GM19372 (cell line): Measurements from ENCODE around the gene IQSEC3.

Experiments used
- ATAC-seq: cut with Tn5 transposase; IDR thresholded peaks from one replicate; pipeline ENCODE4 v1.9.1; 2021; ENCODE audit warnings: mild to moderate bottlenecking, low read depth, moderate library complexity; ENCODE audit not compliant: unreplicated experiment

IQSEC3 gene

DNA sequence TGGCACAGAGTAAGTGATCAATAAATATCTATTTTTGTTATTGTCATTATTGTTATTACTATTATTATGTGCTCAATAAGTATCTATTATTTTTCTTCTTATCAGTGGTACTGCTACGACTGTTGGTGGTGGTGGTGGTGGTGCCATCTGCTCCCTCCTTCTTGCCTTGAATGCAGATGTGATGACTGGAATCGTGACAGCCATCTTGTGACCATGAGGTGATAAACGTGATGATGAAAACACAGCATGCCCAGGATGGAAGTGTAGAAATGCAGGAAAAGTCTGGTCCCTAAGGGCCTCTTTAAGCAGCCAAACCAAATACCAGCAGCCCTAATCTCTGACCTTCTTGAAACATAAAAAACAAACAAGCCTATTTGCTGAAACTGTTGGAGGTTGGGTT lies 125.0 kb downstream of the IQSEC3 start:
- no peak for ATAC-seq

DNA sequence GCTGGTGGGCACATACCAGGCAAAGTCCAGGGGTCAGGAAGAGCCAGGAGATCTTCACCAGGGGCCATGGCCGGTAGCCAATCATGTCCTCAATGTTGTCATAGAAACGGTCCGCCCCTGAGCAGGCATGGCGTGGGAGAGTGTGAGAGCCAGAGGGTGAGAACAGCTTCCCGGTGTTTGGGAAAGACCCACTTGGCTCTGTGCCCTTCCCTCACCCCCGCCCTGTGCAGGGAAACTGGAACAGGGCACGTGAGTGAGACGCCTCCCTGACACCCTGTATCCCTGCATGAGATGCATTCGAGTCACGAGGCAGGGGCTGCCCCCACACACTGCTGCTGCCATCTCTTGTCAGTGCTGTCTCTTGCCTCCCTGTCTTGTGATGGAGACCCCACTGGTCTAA lies 126.7 kb downstream of the IQSEC3 start:
- ATAC-seq, result no peak

DNA sequence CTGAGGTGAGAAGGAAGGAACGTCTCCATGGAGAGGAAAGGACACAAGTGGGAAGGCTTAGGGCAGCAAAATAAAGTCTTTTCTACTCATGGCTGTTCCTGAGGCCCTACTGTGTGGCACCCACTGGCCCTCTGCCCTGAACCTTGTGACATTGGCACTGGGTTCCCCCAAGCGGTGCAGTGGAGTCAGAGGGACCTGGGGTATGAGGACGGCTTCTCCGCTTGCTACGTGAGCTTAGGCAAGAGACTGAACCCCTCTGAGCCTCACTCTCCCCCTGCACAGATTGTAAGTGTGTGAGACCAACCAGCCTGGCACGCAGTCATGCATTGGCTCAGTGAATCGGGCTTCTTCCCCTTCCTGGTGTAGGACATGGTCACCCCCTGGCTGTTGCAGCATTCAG lies 127.7 kb downstream of the IQSEC3 start:
- ATAC-seq, result no peak

DNA sequence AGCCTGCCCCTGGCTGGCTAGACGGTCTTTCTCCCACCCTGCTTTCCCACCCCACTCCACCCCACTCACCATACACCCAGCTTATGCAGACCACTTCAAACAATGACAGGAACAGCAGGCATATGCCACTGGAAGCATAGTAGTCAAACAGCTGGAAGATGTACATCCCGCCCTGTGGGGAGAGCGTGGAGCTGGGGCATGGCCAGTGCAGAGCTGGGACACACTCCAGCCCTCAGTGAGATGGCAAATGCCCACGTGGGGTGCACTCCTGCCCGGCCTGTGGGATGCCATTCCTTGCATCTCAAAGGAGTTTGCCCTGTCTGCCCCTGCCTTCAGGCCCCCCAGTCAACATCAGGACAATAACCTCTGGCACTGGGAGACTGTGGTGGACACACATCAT lies 128.6 kb downstream of the IQSEC3 start:
- no peak for ATAC-seq

DNA sequence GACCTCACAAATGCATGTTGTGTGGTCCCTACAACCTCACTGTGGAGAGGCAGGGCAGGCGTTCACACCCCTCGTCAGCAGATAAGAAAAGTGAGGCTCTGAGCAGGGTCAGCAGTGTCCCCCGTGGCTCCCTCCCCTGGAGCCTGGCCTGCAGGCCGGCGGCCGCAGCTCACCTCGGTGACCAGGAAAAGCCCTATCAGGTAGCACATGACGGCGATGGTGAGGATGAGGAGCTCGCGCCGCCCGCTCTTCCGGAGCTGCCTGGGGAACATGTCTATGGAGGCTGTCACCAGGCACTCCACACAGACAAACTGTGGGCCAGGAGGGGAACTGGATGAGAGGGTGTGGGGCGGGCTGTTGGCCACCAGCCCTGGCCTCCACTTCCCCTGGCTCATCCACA lies 129.4 kb downstream of the IQSEC3 start:
- ATAC-seq, result no peak

DNA sequence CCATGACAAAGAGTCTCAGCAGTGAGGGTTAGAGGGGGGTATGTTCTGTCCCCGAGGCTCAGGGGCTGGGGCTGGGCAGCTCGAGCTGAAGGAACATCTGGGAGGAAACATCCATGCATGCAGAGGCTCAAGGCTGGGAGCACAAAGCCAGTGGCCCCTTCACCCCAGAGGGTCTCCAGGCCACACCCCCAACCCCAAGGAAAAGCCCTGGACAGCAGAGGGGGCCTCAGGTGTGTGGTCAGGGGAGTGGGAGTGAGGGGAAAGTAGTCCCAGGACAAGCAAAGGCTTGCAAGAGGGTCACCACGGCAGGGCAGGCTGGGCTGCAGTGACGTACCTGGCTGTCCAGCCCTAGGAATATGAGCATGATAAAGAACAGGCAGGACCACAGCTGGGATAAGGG lies 129.9 kb downstream of the IQSEC3 start:
- ATAC-seq, result no peak

DNA sequence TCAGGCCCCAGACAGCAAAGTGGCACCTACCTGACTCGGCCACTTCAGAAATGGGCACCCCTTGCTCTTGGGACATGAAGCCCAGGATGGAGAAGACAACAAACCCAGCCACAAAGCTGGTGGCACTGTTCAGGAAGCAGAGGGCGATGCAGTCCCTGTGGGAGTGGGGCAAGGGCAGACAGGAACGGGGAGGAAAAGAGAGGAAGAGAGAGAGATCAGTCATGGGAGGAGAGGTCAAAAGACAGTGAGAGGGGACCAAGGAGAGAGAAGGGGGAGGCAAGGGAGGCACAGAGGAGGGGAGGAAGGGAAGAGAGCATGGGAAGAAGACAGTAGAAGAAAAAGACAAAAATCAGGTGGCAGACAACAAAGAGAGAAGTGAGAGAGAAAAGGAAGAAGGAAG lies 130.8 kb downstream of the IQSEC3 start:
- no peak for ATAC-seq

DNA sequence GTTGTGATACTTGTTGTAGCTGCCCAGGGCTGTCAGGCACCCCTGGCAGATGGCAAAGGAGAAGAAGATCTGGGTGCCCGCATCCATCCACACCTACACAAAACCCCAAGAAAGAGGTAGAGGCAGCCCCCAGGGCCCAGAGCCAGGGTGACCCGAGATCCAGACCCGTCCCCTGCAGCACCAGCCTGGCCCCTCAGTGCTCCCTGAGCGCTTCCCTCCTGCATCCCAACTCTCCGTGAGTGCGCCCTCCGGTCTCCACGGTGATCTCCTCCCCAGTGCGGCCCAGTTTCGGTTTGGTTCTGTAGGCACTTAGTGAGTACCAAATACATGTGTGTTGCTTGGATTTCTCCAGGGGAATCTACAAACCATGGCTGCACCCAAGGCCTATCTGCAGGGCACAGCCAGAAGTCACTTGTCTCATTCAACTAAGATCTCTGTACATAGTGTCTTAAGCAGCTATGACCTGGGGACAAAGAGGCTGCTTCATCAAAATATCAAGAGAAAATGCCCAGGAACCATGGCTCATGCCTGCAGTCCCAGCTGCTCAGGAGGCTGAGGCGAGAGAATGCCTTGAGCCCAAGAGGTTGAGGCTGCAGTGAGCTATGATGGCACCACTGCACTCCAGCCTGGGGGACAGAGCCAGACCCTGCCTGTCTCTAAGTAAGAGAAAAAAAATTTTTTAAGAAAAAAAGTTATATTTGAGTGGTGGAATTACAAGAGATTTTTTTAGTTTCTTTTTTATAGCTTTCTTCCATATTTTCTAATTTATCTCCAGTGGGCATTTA lies 131.5 kb downstream of the IQSEC3 start:
- ATAC-seq, result no peak

DNA sequence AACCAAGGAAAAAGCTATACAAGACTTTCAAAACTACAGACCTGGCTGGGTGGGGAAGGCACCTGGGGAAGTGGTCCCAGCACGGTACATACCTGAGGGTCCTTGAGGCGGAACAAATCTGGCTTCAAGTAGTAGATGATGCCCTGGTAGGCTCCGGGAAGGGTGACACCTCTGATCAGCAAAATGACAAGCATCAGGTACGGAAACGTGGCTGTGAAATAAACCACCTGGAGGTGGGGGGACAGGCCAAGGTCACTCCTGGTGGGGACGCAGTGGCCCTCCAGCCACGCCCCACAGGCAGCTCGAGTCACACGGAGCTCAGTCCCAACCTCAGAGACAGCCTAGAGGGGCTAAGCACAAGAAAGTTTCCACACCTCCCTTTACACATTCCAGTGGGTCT lies 132.1 kb downstream of the IQSEC3 start:
- no peak for ATAC-seq

DNA sequence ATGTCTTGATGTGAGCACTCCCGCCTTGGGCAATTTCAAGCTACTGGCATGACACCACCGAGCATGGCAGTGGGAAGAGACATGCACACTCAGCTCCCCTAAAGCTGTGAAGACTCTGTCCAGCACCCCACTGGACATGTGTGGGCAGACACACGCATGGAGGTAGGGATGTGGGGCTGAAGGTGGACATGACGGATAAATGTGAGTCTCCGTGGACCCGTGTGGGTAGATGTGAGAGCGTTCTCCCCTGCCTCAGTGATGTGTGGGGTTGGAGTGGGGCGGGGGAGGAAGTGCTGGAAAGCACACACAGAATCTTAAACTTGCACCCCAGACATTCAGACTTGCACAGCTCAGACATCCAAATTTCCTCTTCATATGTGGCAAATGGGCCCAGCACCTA lies 134.8 kb downstream of the IQSEC3 start:
- ATAC-seq, result no peak

DNA sequence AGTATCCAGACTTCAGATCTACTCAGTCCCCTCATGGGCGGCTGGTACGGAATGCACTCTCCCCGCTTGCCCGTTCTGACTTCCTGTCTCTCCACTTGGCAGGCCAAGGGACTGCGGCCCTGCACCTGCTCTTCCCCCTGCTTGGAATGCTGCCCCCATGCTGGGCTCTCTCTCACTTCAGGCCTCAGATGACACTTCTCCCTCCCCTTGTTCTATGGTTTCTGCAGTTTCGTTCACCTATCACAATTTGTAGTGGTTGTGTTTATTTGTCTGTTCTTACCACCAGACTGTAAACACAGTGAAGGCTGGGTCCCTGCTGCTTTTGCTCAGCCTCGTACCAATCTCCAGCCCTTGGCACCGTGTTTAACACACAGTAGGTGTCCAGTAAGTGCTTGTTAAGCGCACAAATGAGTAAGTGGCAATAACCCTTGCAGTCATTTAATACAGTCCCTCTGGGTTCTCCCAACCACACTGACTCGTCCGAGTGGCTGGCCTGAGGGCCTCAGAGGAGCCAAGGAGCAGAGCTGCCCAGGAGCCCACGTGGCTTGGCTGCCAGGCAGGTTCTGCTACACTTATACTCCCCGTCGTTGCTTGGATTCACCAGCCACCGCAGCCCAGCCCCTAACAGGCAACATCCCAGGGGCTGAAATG lies 135.6 kb downstream of the IQSEC3 start:
- ATAC-seq, result no peak

DNA sequence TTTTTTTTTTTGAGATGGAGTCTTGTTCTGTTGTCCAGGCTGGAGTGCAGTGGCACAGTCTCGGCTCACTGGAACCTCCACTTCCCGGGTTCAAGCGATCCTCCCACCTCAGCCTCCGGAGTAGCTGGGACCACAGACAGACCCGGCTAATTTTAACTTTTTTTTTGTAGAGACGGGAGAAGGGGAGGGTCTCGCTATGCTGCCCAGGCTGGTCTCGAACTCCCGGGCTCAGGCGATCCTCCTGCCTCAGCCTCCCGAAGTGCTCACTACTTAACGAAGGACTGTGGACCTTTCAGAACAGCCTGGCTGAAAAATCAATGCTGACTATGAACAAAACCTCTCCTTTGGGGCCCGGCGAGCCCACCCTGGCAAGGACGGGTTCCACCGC lies 136.5 kb downstream of the IQSEC3 start:
- ATAC-seq, result no peak

DNA sequence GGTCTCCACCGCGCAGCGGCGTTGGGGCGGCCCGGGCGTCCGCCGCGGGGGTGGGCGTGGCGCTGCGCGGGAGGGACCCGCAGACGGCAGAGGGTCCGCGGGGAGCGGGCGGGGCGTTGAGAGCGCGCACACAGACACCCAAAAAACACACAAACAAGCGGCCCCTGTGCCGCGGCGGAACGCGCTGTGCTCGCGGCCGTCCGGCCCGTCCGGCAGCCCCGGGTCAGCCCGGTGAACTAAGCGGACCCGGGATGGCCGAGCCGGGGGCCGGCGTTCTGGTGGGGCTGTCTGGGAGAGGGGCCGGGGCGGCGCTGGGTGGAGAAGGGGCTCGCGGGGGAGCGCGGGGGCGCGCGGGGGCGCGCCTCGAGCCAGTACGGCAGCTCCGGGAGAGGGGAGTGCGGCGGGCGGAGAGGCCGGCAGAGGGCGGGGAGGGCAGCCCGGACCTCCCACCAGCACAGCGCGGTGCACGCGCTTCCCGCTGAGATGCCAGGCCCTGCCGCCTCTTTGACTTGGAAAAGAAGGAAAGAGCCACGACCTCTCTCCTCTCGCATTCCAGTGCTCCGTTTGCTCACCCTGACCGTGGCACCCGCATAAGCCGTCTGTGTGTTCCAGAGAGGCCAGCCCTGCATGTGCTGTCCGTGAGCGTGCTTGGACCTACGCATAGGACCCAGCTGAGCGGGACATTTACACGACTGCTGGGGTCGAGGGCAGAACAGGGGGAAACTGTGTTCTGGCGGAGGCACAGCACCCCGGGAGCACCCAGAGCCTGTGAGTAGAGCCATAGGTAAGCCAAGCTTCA lies 137.1 kb downstream of the IQSEC3 start:
- ATAC-seq, result no peak

DNA sequence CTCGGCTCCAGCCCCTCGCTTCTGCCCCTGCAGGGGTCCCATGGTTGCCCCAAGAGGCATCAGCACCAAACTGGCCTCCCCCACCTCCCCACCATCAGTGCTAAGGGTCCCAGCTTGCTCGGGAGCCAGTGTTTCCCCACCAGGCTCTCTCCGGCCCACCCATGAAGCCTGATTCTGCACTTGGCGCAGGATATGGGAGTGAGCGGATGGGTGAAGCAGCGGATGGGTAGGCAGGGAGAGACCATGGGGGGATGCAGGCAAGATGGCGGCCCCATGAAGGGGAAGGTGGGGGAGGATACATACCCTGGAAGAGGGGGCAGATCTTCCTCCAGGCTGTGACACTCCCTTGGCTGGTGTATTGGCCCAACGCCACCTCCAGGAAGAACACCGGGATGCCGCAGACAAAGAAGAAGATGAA lies 137.7 kb downstream of the IQSEC3 start:
- ATAC-seq, result no peak

DNA sequence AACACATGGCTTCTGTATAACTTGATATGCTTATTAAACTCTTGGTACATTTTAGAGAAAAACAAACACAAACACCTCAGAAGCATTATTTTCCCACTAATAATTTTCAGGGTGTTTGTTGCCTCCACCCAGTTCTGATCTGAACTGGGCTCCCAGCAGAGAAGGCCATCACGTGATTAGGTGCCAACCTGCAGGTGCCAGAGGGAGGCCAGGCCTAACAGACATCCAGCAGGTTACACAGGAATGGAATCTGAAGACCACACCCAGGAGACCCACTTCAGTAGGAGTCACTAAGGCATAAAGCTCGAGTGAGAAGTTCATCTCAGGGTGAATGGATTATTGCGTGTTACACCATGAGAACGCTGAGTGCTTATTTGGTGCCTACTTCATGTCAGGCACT lies 138.5 kb downstream of the IQSEC3 start:
- ATAC-seq, result no peak

DNA sequence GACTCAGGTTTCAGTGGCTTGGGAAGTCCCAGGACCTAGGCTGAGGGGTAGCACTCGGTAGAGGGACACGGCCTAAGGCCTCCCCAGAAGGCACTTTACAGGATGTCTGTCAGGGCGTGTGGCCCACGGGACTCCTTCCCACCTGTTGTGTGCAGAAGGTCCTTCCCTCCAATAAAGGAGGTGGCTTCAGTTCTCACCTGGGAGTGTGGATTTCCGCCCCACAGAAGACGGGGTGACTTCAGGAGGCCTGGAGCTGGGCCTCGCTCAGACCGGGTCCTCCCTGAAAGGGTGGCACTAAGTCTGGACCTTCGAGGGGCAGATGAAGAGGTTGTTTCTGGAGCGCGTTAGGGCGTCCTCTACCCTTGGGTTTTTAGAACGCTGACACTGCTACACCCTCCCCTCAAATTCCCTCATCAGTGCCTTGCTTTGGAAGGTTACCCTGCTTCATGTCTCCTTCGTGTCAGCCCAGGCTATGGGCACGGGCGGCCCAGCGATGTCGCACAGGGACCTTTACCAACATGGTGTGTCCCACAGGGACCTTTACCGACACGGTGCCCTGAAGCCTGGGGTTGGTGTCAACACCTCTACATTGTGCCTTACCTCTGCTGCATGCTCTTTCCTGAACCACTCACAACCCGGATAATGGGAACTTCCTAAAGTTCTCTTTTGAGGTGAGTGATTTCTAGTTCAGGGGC lies 140.3 kb downstream of the IQSEC3 start:
- ATAC-seq, result no peak

DNA sequence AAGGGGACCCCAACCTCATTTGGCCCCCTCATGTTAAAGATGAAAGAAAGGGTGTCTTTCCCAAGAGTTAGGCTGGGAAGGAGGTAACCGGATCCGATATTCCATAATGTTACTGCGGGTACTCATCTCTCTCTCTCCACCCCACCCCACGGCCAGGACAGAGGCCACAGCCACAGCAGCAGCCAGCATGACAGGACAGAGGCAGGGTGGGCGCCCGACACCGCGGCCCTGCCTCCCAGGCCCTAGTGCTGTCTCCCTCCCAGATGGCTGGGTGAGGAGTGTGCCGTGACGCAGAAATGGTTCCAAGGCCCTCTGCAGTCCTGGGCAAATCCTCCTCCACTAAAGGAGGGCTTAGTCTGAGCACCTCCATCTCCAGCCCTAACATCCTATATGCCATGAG lies 141.2 kb downstream of the IQSEC3 start:
- no peak for ATAC-seq

DNA sequence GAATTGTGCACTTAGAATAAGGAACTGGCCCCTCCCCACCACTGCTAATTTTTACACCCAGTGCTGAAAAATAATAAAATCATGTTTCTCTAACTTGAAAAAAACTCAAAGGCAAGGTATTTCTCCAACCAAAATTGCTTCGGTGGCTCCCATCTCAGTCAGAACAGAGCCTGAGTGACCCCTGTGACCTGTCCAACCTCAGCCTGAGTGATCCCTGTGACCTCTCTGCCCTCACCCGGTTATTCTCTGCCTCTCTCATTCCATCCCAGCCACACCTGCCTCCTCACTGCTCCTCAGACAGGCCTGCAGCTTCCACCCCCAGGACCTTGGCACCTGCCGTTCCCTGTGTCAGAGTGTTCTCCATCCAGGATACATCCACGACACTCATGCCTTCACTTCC lies 142.2 kb downstream of the IQSEC3 start:
- ATAC-seq, result no peak

DNA sequence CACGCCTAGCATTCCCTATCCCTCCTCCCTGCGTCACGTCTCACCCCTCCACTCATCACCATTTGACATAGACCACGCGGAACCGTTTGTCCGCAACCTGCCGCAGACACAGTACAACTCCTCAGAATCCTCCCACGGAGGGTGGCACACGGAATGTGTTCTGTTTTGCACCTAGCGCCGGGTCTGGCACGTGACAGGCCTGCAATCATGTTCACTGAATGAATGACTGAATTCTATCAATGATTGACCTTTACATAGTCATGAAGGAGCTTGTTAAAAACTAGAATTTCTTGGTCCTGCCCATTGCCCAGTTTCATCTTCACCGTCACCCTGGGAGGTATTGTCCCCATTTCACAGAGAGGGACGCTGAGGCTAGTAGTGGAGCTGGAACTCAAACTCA lies 142.7 kb downstream of the IQSEC3 start:
- no peak for ATAC-seq

DNA sequence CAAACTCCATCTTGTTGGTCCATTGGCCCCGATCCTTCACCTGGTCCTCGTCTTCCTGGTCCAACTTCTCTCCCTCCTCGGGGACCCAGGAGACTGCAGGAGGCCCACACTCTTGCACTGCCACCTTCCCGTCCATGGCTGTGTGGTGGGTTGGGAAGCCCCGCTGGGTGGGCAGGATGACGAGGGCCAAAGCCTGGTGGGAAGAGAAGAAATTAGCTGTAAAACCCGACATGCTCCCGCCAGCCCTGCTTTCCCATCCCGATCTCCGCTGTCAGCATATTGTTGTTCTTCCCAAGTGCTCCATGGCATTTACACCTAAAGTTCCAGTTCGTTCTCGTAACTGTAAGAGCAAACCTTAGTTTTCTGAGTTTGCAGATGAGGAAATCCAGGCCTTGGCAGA lies 143.3 kb downstream of the IQSEC3 start:
- ATAC-seq, result no peak
